Mucosa of gallbladder (tissue), 1 donor: ENCODE results near the gene ASH1L. TPM values are rescaled to one million over a fixed set of nuclear protein-coding genes. Genes with fewer than 3 reads are reported as not detected.
A peak's percentile ranks its signal among the peaks of the same experiment; 100 is the strongest.
"Not testable (repeated sequence)": the region's sequence is repeated elsewhere in the genome, so short reads cannot be mapped to it uniquely, and the experiment has no call there.

Experiments used
- DNase-seq: peaks from one replicate; pipeline ENCODE4 v3.0.0-alpha.2; 2020; ENCODE audit warnings: low spot score
- total RNA-seq: library from RNA; stranded (reverse); gene quantifications from one replicate; pipeline ENCODE4 v1.2.1, GENCODE V29; 2021
- donor health status: DM: no; HTN: no; CAD: no.

Gene ASH1L
- total RNA-seq = 52.2 TPM

- DNase-seq = peak; percentile 93
These were observed at the start of gene ASH1L for GRCh38 chr1:155562581-155563376. TSS of gene ASH1L (minus strand) at chr1:155562803. CDS start at chr1:155521519, 41,284 bp downstream.

GRCh38 chr1:155610257-155610647 lies 47.6 kb upstream of the ASH1L start:
- DNase-seq = not testable (repeated sequence)

GRCh38 chr1:155609515-155610256 lies 47.1 kb upstream of the ASH1L start, which contains the start of gene MSTO1:
TSS of gene MSTO1 (plus strand) at chr1:155610218. CDS start at chr1:155610249, 31 bp downstream.
- peak; percentile 96 for DNase-seq

- no peak for DNase-seq
These were observed 46.3 kb upstream of the ASH1L start for GRCh38 chr1:155608888-155609225.

- no peak for DNase-seq
These were observed 45.1 kb upstream of the ASH1L start for GRCh38 chr1:155607708-155608107.

GRCh38 chr1:155599828-155600572 lies 37.4 kb upstream of the ASH1L start:
- not testable (repeated sequence) for DNase-seq

GRCh38 chr1:155598842-155599331 lies 36.3 kb upstream of the ASH1L start:
- DNase-seq = no peak

GRCh38 chr1:155596864-155597263 lies 34.3 kb upstream of the ASH1L start:
- no peak for DNase-seq

- DNase-seq = not testable (repeated sequence)
These were observed 33.4 kb upstream of the ASH1L start for GRCh38 chr1:155595877-155596474.

- DNase-seq = peak; percentile 34
These were observed 29.2 kb upstream of the ASH1L start for GRCh38 chr1:155591770-155592169.

GRCh38 chr1:155590516-155591247 lies 28.1 kb upstream of the ASH1L start:
- DNase-seq = not testable (repeated sequence)

- not testable (repeated sequence) for DNase-seq
These were observed 26.7 kb upstream of the ASH1L start for GRCh38 chr1:155589282-155589681.

GRCh38 chr1:155583846-155584245 lies 21.2 kb upstream of the ASH1L start:
- DNase-seq = not testable (repeated sequence)

- not testable (repeated sequence) for DNase-seq
These were observed 13.0 kb upstream of the ASH1L start for GRCh38 chr1:155575608-155576007.

- DNase-seq = no peak
These were observed 11.5 kb upstream of the ASH1L start for GRCh38 chr1:155574077-155574476.

GRCh38 chr1:155570593-155570990 lies 8.0 kb upstream of the ASH1L start:
- DNase-seq = no peak

- DNase-seq = no peak
These were observed 7.5 kb upstream of the ASH1L start for GRCh38 chr1:155569988-155570592.

GRCh38 chr1:155563377-155564022 lies 897 bp upstream of the ASH1L start:
- DNase-seq = not testable (repeated sequence)

GRCh38 chr1:155561779-155562580 lies 623 bp downstream of the ASH1L start:
- peak; percentile 23 for DNase-seq
